ENCODE results near the gene SLC36A2.
"Not testable (repeated sequence)": the region's sequence is repeated elsewhere in the genome, so short reads cannot be mapped to it uniquely, and the experiment has no call there.

Gene SLC36A2

DNA sequence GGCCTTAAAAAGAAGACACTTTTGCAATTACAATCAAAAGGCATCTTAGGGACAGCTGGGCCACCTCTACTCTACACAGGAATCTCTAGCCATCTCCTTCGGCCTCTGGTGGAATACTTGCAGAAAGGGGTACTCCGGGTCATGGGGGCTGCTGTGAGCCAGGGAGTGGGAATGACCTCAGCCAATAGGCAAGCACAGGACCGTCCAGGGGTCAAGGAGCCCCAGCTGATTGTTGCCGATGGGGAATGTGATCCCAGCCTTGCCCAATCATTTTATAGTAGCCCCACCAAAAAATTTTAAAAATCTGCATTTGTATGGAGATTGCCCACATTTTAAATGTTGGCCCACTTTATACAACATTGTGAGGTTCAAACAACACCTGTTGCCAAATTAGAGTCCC lies 26.9 kb downstream of the SLC36A2 start:
- DNase-seq: no peak

DNA sequence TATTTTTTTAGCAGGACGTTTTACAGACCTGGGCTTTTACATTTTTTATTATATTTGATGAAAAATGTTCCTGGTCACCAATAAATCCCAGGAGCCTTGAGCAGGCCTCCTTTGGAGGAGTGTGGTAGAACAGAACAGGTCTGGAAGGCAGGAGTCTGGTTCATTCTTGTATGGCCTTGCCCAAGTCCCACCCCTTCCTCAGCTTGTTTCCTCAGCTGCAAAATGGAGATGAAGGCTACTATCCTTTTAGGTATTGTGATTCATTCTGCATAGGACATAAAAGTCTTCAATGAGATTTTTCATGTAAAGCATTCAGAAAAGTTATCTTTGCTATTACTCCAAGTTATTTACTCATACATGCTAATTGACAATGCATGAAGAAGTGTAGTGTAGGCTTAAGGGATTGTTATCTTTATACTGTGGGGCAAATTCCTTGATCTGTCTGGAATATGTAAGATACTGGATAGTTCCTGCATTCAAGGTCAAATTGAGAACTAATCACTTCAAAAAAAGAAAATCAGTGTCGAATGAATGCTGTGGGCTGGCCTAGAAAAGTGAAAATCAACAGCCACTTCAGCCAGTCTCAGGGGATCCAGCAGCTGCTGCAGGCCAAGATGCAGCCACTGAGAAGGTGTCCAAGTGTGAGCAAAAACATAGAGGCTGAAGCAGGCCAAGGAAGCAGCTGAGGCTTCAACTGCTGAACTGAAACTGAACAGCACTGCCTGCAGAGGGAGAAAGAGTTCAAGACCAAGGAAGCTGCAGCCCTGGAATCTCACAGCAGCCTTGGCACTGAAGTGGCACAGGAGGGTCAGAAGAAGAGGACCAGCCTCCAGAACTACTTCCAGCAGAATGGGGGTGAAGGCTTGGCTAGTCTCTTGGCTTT lies 28.3 kb downstream of the SLC36A2 start:
- DNase-seq: no peak

DNA sequence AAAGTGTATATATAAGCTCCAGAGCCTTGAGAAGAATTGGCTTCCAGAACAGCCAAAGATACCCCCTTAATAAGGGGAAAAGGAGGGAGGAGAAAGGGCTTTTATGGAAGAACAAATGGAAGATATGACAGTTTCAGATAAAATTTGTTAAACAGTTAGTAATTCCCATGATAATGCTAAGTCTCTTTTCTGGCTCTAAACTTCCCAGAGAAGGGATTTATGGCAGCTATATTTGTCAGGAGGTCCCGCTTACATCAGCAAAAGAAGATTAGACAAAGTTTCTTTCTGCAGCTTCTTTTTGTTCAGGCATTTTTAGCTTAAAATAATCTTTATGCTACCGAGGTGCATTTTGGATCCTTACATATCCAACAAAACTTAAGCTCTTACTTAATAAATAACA lies 29.5 kb downstream of the SLC36A2 start:
- no peak for DNase-seq

DNA sequence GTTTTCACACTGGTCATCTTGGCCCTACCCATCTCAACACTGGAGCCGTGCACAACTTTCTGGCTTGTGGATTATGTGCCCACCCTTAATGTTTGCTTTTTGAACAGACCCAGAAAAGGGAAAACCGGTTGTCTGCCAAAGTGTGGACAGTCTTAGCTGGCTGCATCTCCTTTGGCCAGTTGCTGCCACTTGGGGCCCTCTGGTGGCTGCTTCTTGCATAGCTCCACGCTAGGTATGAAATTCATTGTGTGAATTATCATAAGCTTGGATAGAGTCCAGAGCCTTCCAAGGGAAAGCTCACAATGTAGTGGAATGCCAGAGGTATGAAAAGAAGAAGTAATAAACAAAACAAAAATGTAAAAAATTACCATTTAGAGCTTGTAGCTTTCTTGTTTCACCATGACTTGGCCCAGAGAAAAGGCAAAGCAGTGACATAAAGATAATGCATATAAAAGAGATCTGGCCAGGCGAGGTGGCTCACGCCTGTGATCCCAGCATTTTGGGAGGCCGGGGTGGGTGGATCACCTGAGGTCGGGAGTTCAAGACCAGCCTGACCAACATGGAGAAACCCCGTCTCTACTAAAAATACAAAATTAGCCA lies 31.3 kb downstream of the SLC36A2 start:
- DNase-seq: peak; percentile 58

DNA sequence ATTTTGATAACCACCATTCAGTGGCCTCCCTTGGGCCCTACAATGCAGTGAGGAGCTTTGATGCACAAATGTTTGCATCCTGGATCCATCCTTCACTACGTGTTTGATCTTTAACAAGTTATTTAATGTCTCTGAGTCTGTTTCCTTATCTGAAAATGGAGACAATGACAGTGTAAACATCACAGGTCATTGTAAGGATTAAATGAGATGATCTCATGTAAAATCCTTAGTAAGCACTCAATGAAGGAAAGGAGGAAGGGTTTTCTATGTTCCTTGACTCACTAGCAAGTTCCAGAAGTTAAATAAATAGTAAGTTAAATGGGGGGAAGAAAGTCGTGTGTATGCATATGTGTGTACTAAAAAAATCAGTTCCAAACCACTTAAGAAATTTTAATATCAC lies 34.0 kb downstream of the SLC36A2 start:
- no peak for DNase-seq

DNA sequence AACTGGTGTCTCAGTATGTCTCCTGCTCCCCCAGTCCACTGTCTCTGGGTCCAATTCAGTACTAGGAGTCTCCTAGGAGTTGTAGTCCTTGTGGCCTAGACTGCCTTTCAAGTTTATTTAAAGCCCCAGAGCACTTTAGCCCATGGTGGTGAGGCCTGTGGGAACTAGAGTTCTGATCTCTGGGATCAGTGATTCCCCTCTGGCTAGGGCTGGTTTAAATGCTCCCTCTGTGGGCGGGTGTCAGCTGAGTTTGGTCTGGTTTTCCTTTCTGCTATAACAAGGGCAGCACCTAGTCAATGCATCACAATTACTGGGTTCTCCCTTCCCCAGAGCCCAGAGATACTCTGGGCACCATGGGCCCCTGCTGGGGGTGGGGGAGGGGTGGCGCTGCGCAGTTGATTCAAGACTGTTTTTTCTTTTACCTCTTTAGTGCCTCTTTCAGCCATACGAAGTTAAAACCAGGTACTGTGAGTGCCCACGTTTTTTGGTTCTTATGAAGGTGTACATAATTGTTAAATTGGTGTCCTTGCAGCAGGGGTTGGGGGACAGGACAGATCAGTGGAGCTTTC lies 34.5 kb downstream of the SLC36A2 start:
- no peak for DNase-seq

DNA sequence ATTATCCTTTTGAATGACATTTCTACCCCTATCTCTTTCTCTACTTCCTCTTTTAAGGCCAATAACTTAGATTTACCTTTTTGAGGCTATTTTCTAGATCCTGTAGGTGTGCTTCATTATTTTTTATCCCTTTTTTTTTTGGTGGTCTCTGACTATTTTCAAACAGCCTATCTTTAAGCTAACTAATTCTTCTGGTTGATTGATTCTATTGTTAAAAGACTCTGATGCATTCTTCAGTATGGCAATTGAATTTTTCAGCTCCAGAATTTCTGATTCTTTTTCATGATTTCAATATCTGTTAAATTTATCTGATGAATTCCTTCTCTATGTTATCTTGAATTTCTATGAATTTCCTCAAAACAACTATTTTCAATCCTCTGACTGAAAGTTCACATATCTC lies 36.4 kb downstream of the SLC36A2 start:
- no peak for DNase-seq

DNA sequence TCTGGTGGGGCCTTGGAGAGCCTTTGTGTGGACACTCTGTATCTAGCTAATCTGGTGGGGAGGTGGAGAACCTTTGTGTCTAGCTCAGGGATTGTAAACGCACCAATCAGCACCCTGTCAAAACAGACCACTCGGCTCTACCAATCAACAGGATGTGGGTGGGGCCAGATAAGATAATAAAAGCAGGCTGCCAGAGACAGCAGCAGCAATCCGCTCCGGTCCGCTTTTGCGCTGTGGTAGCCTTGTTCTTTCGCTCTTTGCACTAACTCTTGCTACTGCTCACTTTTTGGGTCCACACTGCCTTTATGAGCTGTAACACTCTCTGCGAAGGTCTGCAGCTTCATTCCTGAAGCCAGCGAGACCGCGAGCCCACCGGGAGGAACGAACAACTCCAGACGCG lies 37.5 kb downstream of the SLC36A2 start:
- DNase-seq: not testable (repeated sequence)

DNA sequence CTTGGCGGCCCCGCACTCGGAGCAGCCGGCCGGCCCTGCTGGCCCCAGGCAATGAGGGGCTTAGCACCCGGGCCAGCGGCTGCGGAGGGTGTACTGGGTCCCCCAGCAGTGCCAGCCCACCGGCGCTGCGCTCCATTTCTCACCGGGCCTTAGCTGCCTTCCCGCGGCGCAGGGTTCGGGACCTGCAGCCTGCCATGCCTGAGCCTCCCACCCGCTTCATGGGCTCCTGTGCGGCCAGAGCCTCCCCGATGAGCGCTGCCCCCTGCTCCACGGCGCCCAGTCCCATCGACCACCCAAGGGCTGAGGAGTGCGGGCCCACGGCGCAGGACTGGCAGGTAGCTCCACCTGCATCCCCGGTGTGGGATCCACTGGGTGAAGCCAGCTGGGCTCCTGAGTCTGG lies 38.1 kb downstream of the SLC36A2 start:
- DNase-seq: not testable (repeated sequence)

DNA sequence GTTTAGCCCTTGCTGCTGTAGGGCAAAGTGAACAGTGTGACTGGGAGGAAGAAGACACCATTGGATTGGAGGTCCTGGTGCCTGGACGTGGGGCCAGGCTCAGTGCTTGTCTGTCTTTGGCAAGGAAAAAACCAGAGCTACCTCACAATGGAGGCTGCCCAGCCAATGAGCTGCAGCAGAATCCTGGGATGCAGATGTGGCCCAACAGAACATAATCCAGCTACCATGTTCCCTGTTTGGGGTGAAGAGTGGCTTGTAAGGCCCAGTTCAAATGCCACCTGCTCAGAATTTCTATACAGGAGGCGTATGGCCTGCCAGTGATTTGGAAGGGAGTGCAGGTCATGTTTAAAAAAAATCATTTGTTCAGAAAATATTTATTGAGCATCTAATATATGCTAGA lies 43.7 kb downstream of the SLC36A2 start, which contains the start of gene SLC36A3:
Gene SLC36A3, minus strand, starts transcription at position 101 of the 400 bp plus-strand sequence. CDS start 412 bp downstream, outside the sequence.
- no peak for DNase-seq

DNA sequence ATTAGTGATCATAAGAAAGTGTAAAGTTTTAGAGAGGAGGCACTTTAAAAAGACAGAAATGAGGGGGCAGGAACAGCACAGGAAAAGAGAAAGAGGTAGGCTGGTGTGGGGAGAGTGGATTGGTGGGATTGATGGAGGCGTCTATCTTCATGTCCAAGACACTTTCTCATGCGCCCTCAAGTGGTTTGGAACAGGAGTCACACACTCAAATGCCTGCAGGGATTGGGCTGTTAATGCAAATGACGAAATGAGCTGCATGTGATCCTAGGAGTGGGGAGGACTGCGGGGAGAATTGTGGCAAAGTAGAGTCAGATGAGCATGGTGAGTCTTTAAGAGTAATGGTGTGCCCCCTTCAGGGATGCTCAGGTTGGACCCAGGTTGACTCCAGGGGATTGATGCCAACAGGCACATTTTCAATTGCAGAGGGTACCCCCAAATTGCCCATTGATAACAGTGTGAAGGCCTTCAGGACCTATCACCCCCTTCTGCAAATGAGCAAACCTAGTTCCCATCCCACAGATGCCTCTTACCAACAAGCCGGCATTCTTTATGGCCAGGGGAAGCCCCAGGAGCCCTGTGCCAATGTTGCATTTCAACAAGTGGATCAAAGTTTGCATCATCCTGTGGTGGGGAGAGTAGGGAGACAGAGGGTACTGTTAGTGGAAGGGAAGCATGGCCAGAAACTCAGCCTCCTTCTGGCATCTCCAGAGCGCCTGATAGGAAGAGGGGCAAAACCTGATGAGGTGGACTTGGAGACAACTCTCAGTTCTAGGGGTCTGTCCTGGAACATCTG lies 49.1 kb downstream of the SLC36A2 start:
- DNase-seq: peak; percentile 77

DNA sequence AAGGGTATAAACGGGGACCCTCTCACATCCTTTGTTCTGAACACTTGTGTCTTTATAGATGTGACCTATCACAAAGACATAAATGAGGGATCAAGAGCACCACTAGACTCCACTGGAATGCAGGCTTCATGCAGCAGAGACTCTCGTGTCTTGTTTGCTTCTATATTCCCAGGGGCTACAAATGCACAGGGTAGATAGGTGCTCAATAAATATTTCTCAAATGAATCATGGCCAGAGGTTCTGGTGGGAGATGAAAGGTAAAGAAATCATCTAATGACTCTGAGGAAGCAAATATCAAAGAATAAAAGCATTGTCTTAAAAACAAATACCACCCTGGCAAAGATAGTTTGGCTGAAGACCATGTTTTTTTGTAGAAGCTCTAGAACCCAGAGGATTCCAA lies 50.4 kb downstream of the SLC36A2 start:
- DNase-seq: no peak

DNA sequence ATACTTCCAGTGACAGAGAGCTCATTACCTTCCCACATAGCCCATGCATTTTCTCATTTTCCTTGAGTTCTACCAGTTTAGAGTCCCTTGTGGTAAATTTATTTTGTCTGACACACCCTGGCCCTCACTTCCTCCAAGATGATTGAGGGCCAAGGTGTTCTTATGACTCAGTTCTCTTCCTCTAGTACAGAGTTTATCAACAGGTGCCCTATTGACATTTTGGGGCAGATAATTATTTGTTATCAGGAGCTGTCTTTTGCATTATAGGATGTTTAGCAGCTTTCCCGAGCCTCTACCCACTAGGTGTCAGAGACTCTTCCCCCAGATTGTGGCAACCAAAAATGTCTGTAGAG lies 50.9 kb downstream of the SLC36A2 start:
- DNase-seq: no peak

DNA sequence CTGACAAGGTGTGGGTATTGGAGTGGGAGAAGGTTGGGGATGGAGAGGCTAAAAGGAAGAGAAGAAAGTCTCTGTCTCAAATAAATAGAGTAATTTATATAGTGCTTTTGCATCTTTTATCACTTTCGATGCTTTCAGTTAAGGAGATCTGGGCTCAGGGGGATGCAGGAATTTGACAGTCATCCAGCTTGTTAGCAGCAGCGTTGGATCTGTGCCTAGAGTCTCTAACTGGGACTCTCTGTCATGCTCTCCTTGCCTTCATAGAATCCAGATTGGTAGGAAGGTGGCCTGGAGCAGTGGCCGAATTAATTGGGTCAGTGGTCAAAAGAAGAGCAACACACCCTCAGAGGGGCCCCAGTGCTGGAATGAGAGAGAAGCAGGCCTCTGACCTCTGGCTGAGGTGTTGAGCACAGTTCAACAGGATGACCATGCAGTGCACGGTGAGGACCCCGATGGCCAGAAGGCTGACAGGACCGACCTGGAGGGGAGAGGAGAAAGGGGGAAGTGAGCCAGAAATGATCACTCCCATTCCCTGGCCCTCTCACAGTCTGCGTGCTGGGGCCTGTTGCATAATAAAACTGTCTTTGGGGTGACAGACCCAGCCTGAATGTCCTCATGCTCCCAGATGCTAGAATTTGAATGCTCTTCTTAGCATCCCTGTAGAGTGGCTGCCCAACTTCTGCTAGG lies 51.4 kb downstream of the SLC36A2 start:
- DNase-seq: no peak

DNA sequence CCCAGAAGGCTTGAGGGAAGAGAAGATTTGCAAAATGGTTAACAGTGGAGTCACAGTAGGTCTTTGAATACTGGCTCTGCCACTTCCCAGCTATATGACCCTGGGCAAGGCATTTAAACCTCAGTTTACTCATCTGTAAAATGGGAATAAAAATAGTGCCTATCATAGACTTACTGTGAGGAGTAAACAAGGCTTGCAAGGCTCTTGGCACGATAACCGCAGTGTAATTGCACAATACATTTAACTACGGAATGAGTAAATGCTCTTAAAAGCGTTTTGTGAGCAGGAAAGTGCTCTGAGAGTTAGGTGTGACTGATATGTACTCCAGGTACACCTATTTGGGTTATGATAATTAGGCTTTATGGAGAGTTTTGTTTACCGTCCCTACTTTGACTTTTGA lies 52.2 kb downstream of the SLC36A2 start:
- DNase-seq: no peak

DNA sequence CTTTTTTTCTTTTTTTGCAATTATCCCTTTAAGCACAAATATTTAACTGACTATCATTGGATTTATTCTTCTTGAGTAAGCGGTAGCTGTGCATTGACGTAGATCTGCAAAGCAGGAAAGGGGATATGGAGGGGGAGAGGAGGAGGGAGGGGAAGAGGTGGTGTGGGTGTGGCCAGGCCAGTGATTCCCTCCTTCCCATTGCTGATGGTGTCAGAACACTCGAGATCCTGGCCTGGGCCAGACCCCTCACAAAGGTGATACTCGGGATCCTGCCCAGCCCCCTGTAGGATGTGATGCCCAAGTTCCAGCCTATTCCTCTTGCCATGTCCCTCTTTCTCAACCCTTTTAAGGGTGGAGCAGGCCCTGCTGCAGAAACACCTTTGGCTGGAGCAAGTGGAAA lies 53.7 kb downstream of the SLC36A2 start:
- no peak for DNase-seq

DNA sequence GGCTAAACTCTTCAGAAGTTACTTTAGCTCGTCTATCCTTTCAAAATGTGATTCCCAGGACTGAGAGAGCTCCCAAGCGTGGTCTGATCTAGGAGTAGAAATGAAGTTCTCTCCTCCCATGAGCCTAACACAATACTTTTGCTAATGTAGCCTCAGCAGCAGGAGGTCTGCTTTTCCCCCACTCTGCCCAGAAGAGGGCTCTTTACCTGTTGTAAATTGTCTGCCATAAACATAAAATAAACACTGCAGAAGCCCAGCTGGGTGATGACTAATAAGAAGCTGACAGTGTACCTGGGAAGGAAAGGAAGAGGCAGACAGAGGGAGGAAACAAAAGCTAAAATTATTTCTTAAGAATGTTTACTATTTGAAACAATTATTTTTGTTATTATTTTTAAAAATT lies 59.2 kb downstream of the SLC36A2 start:
- DNase-seq: peak; percentile 12

DNA sequence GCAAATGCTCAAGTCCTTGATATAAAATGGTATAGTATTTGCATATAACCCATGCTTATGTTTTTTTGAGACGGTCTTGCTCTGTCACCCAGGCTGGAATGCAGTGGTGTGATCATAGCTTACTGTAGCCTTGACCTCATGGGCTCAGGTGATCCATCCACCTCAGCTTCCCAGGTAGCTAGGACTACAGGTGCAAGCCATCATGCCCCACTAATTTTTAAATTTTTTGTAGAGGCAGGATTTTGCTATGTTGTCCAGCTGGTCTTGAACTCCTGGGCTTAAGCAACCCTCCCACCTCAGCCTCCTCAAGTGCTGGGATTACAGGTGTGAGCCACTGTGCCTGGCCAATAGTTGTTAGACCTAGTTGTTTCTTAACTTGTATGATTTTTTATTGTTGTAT lies 61.1 kb downstream of the SLC36A2 start:
- DNase-seq: no peak

DNA sequence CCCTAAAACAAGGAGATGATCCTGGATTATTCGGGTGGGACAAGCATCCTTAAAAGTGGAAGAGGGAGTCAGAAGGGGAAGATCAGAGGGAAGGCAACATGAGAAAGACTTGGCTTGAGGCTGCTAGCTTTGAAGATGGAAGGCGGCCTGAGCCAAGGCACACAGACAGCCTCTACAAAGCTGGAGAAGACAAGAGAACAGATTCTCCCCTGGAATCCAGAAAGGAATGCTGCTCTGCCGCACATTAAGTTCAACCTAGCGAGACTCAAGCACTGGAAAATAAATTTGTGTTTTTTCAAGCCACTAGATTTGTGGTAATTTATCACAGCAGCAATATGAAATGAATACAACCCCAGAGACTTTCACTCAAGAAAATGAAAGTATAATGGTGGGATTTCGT lies 61.7 kb downstream of the SLC36A2 start:
- DNase-seq: no peak

DNA sequence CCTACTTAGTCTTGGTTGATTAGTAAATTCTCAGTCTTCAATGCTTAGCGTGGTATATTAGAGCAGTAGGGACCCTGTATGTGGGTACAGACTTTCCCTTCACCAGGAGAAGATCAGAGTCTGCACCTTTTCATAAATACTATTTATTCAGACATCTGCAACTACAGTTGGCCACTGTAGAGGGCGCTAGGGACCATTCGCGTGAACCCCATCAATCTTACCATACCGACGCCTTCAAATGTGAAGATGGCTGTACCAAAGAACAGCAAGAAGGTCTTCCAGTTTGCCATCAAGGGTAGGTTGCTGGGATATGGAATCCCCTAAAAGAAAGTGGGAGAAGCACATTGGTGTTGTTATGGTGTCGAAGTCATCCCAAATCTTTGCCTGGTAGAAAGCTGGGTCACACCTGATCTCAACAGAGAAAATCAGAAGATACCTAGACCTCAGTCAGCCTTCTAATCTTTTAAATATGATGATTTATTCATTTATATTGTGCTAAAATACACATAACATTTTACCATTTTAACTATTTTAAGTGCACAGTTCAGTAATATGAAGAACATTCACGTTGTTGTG lies 62.9 kb downstream of the SLC36A2 start:
- DNase-seq: no peak

DNA sequence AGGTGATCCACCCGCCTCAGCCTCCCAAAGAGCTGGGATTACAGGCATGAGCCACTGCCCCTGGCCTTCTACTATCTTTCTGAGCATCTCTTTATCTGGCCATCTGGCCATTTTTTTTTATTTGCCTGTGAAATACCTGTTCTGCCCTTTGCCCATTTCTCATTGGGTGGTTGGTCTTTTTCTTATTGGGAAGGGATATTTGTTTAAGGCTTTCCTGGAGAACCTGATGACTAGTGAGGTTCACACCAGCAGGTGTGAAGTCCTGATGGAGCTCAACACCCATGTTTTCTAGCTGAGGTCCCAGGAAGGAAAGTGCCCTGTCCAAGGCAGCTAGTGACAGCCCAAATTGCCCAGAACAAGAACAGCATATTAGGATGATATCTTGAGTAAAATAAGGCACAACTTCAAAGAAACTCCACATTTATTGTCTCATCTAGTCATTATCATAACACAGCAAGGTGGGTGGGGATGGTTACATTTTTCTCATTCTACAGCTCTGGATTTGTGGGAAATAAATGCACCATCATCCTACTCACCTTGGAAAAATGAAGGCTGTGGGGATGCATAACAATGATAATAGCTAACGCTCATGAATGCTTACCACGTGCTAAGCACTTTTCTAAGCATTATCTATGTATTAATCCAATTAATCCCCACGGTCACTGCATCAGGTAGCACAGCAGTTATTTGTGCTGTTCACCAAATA lies 64.1 kb downstream of the SLC36A2 start:
- no peak for DNase-seq
